Activated CD4-positive, alpha-beta T cell treated with anti-CD3 and anti-CD28 coated beads, Interleukin-2, amount 50 U/mL, for 1 hour (primary cell): ENCODE results near the gene LIMA1.
"Not testable (repeated sequence)": the region's sequence is repeated elsewhere in the genome, so short reads cannot be mapped to it uniquely, and the experiment has no call there.

Experiments used
- DNase-seq: peaks from one replicate; pipeline ENCODE4 v3.0.0-alpha.2; 2020

Gene LIMA1

GRCh38 chr12:50285253-50285652, 1.9 kb upstream of the LIMA1 start:
- no peak for DNase-seq

- no peak for DNase-seq
Observed at GRCh38 chr12:50282721-50283228, 545 bp downstream of the LIMA1 start.

- no peak for DNase-seq
Observed at GRCh38 chr12:50279501-50279900, 3.8 kb downstream of the LIMA1 start.

GRCh38 chr12:50276912-50277671, 6.2 kb downstream of the LIMA1 start:
- DNase-seq: no peak

- no peak for DNase-seq
Observed at GRCh38 chr12:50276068-50276467, 7.3 kb downstream of the LIMA1 start.

- DNase-seq: no peak
Observed at GRCh38 chr12:50275556-50275955, 7.8 kb downstream of the LIMA1 start.

- not testable (repeated sequence) for DNase-seq
Observed at GRCh38 chr12:50275127-50275526, 8.2 kb downstream of the LIMA1 start.

GRCh38 chr12:50271724-50272247, 11.5 kb downstream of the LIMA1 start:
- DNase-seq: no peak

GRCh38 chr12:50268482-50268881, 14.8 kb downstream of the LIMA1 start:
- no peak for DNase-seq

- DNase-seq: no peak
Observed at GRCh38 chr12:50265770-50266524, 17.4 kb downstream of the LIMA1 start.

- no peak for DNase-seq
Observed at GRCh38 chr12:50263832-50264231, 19.5 kb downstream of the LIMA1 start.

- no peak for DNase-seq
Observed at GRCh38 chr12:50261654-50262053, 21.7 kb downstream of the LIMA1 start.

GRCh38 chr12:50258167-50258551, 25.2 kb downstream of the LIMA1 start:
- DNase-seq: no peak

- DNase-seq: no peak
Observed at GRCh38 chr12:50257236-50258166, 25.8 kb downstream of the LIMA1 start.

GRCh38 chr12:50256761-50257160, 26.6 kb downstream of the LIMA1 start:
- DNase-seq: no peak

GRCh38 chr12:50252977-50253602, 30.2 kb downstream of the LIMA1 start:
- DNase-seq: no peak

- no peak for DNase-seq
Observed at GRCh38 chr12:50251619-50252252, 31.6 kb downstream of the LIMA1 start.

- DNase-seq: no peak
Observed at GRCh38 chr12:50249464-50250182, 33.7 kb downstream of the LIMA1 start.

GRCh38 chr12:50248883-50249282, 34.4 kb downstream of the LIMA1 start:
- DNase-seq: no peak

GRCh38 chr12:50248411-50248810, 34.9 kb downstream of the LIMA1 start:
- no peak for DNase-seq

- not testable (repeated sequence) for DNase-seq
Observed at GRCh38 chr12:50247665-50248064, 35.7 kb downstream of the LIMA1 start.
